Measurements from ENCODE around the gene MEIOSIN.
A peak's percentile ranks its signal among the peaks of the same experiment; 100 is the strongest.

Gene MEIOSIN

DNA sequence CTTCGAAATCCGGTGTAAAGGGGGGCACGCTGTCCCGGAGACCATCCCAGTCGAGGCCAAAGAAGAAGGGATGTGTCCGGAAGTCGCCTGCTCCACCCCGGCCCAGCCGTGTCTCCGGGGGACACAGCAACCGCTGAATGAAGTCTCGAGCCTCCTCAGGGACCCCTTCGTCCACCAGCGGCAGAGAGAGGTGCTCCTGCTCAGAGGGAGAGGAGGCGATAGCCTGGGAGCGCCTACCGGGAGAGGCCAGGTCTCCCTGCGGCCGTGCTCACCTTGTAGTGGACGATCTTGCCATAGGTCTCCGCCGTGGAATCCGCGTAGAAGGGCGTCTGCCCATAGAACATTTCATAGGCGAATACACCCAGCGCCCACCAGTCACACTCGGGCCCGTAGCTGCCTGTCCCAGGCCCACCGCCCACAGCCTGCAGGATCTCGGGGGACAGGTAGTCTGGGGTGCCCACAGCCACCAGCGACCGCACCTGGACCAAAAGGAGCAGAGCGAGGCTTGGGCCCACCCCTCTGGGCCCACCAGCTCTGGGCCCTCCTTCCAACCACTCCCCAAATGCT lies 44.2 kb downstream of the MEIOSIN start:
- Histone ChIP-seq H3K9me3 (ENCODE audit: insufficient read depth, low read length) (no peaks in the 10 kb centered on the region), H3K27me3 (ENCODE audit: insufficient read depth, insufficient read length) (no peaks in the 10 kb centered on the region)
- TF ChIP-seq SUZ12 (IDR thresholded peaks at IDR 0.05; ENCODE audit: extremely low read depth, insufficient read depth, insufficient read length) (no peak), ZNF274 (IDR thresholded peaks at IDR 0.05; ENCODE audit: low read depth, low read length) (no peak), YY1 (IDR thresholded peaks at IDR 0.05; ENCODE audit: insufficient read depth, insufficient read length) (no peak)

DNA sequence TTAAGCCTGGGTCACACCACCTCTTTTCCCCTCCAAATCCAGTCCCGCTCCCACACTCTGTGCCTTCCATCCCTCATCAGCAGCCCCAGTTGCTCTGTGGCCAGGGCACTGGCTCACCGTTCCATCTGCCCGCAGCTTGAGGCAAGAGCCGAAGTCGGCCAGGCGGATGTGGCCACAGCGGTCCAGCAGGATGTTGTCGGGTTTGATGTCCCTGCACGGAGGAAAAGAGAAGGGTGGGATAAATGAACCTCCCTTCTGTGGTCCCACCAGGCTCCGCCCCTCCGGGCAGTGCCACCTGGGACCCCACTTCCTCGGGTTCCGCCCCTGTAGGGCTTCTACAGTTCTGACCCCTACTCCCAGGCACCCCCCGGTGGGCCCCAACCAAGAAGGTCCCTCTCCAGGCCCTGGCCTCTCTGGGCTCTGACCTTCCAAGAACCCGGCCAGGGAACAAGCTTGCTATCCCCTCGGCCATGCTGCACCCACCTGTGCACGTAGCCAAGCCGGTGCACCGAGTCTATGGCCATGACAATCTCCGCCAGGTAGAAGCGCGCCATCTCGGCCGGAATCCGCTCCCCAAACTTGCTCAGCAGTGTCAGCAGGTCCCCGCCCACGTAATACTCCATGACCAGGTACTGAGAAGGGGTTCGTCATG lies 44.9 kb downstream of the MEIOSIN start:
- Histone ChIP-seq H3K4me1 (ENCODE audit: insufficient read depth, insufficient read length) (peaks cover 23% of the 10 kb centered on the region), H3K4me3 (ENCODE audit: insufficient read length, low read depth) (no peak overlapping the region), H3K36me3 (ENCODE audit: insufficient read depth, insufficient read length, low read length) (peaks cover 46% of the 10 kb centered on the region), H3K9ac (ENCODE audit: insufficient read length, low read depth) (no peak overlapping the region), H3K9me3 (ENCODE audit: insufficient read depth, low read length) (no peaks in the 10 kb centered on the region), H3K27me3 (ENCODE audit: insufficient read depth, insufficient read length) (no peaks in the 10 kb centered on the region)
- TF ChIP-seq ZNF274 (IDR thresholded peaks at IDR 0.05; ENCODE audit: low read depth, low read length) (no peak), YY1 (IDR thresholded peaks at IDR 0.05; ENCODE audit: insufficient read depth, insufficient read length) (no peak), SUZ12 (IDR thresholded peaks at IDR 0.05; ENCODE audit: extremely low read depth, insufficient read depth, insufficient read length) (no peak)
- no peak for DNase-seq (ENCODE audit: low read depth, low spot score)

More for the DNA sequence above, 44.2 kb downstream of the MEIOSIN start:
- H3K4me3 ChIP-seq (ENCODE audit: insufficient read length, low read depth) = no peak overlapping the region
- peaks cover 52% of the 10 kb centered on the region for H3K36me3 ChIP-seq (ENCODE audit: insufficient read depth, insufficient read length, low read length)
- H3K9ac ChIP-seq (ENCODE audit: insufficient read length, low read depth) = no peak overlapping the region
- peaks cover 23% of the 10 kb centered on the region for H3K4me1 ChIP-seq (ENCODE audit: insufficient read depth, insufficient read length)
- DNase-seq (ENCODE audit: low read depth, low spot score) = no peak

DNA sequence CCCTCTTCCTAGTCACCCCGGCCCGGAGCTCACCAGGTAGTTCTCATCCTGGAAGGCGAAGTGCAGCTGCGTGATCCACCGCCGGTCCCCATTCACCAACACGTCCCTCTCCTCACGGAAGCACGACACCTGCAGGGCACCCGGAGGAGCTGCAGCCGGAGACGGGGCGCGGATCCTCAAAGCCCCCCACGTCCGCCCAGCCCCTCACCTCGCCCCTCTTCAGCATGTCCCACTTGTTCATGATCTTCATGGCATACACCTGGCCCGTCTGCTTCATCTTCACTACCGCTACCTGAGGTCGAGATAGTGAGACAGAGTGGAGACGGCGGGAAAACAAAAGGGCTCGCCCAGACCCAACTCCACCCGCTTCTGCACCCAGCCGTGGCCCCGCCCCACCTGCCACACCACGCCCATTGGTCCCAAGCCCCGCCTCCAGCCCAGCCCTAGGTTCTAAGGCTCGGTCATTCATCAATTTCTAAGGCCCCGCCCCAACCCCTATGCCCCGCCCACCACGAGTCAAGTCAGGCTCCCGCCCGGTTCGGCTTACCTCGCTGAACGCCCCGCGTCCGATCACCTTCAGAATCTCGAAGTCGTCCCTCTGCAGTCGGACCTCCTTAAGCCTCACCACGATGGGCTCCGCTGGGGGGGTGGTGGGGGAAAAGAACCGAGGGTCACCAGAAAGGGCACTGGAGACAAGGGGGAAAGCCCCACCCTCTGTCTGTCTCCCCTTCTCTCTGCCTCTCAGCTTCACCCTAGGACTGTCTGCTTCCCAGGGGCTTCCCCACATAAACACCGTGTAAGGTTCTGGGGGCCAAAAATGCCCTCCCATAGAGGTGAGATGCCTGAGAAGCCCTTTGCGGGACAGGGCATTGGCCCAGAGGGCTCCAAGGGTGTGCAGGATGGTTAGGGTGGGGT lies 46.2 kb downstream of the MEIOSIN start:
- DNase-seq (ENCODE audit: low read depth, low spot score) = no peak
- Histone ChIP-seq H3K27me3 (ENCODE audit: insufficient read depth, insufficient read length) (no peaks in the 10 kb centered on the region), H3K9ac (ENCODE audit: insufficient read length, low read depth) (peak overlapping the region; percentile 32), H3K9me3 (ENCODE audit: insufficient read depth, low read length) (no peaks in the 10 kb centered on the region), H3K4me1 (ENCODE audit: insufficient read depth, insufficient read length) (peaks cover 24% of the 10 kb centered on the region), H3K36me3 (ENCODE audit: insufficient read depth, insufficient read length, low read length) (peaks cover 42% of the 10 kb centered on the region), H3K4me3 (ENCODE audit: insufficient read length, low read depth) (peak overlapping the region; percentile 28)
- TF ChIP-seq SUZ12 (IDR thresholded peaks at IDR 0.05; ENCODE audit: extremely low read depth, insufficient read depth, insufficient read length) (no peak), YY1 (IDR thresholded peaks at IDR 0.05; ENCODE audit: insufficient read depth, insufficient read length) (no peak), ZNF274 (IDR thresholded peaks at IDR 0.05; ENCODE audit: low read depth, low read length) (no peak)

DNA sequence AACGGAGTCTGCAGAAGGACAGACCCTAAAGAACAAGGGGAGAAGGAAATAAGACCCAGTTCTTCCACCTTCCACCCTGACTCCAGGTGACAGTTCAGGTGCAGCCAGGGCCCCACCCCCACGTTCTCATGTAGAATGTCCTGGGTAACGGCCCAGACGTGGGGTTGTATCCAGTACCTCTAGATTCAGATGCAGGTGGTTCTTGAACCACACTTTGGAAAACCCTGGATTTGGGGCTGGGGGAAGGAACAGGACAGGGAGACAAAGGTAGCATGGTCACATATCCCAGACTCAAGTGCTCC lies 46.9 kb downstream of the MEIOSIN start:
- no peak for TF ChIP-seq YY1 (IDR thresholded peaks at IDR 0.05; ENCODE audit: insufficient read depth, insufficient read length)
- no peak for DNase-seq (ENCODE audit: low read depth, low spot score)
- H3K9me3 ChIP-seq (ENCODE audit: insufficient read depth, low read length) = no peaks in the 10 kb centered on the region
- peaks cover 27% of the 10 kb centered on the region for H3K4me1 ChIP-seq (ENCODE audit: insufficient read depth, insufficient read length)
- H3K27me3 ChIP-seq (ENCODE audit: insufficient read depth, insufficient read length) = no peaks in the 10 kb centered on the region
- H3K36me3 ChIP-seq (ENCODE audit: insufficient read depth, insufficient read length, low read length) = peaks cover 43% of the 10 kb centered on the region
- H3K9ac ChIP-seq (ENCODE audit: insufficient read length, low read depth) = peak overlapping the region; percentile 26
- no peak overlapping the region for H3K4me3 ChIP-seq (ENCODE audit: insufficient read length, low read depth)

DNA sequence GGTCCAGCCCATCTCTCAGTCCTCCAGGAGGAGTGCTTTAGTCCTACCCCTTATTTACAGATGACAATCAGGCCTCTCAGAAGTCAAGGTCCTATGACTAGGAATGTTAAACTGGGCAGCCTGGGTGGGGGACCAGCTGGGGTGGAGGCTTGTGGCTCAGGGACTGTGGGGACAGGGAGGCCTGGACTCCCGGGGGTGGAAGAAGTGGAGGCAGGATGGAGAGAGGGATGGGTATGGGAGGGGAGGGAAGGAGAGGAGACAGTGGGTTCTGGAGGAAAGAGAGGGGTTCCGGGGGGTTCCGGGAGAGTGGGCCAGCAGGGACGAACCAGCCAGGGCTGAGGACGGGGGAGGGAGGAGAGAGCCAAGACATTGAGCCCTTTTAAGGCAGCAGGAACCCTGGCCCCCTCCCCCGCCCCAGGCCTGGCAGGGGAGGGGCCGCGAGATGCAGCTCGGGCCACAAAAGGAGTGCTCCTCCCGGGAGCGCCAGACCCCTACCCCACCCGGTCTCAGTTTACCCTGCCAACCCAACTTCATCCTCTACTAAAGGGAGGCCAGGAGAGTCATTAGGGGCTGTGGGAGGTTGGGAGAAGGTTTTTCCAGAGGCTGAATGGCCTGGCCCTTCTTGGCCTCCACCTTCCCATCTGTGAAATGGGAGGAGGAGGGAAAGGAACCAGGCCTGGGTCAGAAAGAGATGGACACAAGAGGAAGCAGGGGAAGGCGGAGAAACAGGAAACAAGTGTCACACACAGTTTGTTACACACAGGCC lies 47.4 kb downstream of the MEIOSIN start:
- no peak for TF ChIP-seq ZNF274 (IDR thresholded peaks at IDR 0.05; ENCODE audit: low read depth, low read length)
- H3K4me1 ChIP-seq (ENCODE audit: insufficient read depth, insufficient read length) = peaks cover 27% of the 10 kb centered on the region
- peaks cover 44% of the 10 kb centered on the region for H3K36me3 ChIP-seq (ENCODE audit: insufficient read depth, insufficient read length, low read length)
- no peak for DNase-seq (ENCODE audit: low read depth, low spot score)
- no peaks in the 10 kb centered on the region for H3K9me3 ChIP-seq (ENCODE audit: insufficient read depth, low read length)
- peak overlapping the region; percentile 56 for H3K9ac ChIP-seq (ENCODE audit: insufficient read length, low read depth)
- no peak overlapping the region for H3K4me3 ChIP-seq (ENCODE audit: insufficient read length, low read depth)
- H3K27me3 ChIP-seq (ENCODE audit: insufficient read depth, insufficient read length) = no peaks in the 10 kb centered on the region

DNA sequence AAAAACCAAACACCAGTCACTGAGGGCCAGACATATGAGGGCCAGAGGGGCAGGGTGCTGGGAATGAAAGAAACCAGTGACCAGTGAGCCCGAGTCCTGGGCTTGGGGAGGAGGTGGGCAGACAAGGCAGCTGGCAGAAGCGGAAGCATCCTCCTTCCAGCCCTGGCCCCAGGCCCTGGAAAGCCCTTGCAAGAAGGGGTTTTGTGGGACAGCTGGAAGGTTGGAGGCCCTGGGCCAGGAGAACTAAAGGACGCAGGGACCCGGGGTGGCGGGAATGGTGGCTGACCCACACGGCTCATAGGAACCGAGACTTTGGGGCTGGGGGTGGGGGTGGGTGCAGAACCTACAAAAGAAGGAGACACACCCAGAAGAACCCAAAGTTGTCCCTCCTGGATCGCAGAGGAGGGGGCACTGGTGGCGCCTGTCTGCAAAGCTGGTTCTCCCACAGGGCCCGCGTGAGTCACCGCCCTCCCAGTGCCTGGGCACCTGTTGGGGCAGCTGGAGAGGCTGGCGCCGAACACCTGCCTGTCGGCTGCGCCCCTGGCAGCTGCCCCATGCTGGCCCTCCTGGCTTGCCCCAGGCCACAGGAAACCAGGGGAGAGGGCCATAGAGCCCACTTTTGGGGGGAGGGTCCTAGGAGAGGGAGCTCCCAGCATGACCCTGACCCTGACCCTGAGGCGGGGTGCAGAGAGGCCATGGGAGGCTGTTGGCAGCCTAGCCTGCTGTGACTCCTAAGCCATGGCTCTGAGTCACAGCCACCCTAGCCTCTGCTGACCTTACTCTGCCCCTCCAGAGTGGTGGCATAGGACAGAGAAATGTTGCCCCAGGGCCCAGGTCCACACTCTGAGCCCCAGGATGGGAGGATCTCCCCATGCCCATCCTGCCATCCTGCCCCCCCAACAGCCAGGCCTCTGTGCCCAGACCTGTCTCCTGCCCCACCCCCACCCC lies 48.2 kb downstream of the MEIOSIN start:
- peak overlapping the region; percentile 50 for H3K9ac ChIP-seq (ENCODE audit: insufficient read length, low read depth)
- no peak for TF ChIP-seq ZNF274 (IDR thresholded peaks at IDR 0.05; ENCODE audit: low read depth, low read length)
- TF ChIP-seq YY1 (IDR thresholded peaks at IDR 0.05; ENCODE audit: insufficient read depth, insufficient read length) = no peak
- TF ChIP-seq SUZ12 (IDR thresholded peaks at IDR 0.05; ENCODE audit: extremely low read depth, insufficient read depth, insufficient read length) = no peak
- peaks cover 50% of the 10 kb centered on the region for H3K36me3 ChIP-seq (ENCODE audit: insufficient read depth, insufficient read length, low read length)
- peaks cover 27% of the 10 kb centered on the region for H3K4me1 ChIP-seq (ENCODE audit: insufficient read depth, insufficient read length)
- no peak for DNase-seq (ENCODE audit: low read depth, low spot score)
- H3K9me3 ChIP-seq (ENCODE audit: insufficient read depth, low read length) = no peaks in the 10 kb centered on the region
- no peaks in the 10 kb centered on the region for H3K27me3 ChIP-seq (ENCODE audit: insufficient read depth, insufficient read length)
- H3K4me3 ChIP-seq (ENCODE audit: insufficient read length, low read depth) = peak overlapping the region; percentile 8
